Measurements from ENCODE around the gene ACAP3.

Gene ACAP3

DNA sequence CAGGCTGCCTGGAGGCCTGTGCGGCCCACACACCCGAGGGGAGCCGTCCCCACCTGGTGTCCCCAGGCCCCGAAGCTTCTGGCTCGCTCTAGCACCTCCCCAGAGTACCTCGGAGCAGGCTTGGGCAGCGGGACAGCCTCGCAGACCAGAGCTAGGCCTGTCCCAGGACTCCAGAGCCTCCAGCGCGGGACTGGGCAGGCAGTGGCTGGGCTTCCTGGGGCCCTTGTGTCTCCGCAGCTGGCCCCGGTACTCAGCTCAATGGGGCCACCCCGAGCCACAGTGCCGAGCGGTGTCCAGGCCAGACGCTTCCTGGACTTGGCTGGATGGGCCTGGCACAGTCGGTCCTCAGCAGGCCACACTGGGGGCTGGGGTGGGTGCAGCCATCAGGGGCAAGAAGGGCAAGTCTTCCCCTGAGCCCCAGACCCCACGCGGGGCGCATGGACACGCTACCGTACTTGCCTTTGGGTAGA lies 22.6 kb downstream of the ACAP3 start:
- no peak for DNase-seq (ENCODE audit: low read depth)

GRCh38 chr1:1284221-1285101 lies 23.3 kb downstream of the ACAP3 start:
- DNase-seq (ENCODE audit: low read depth) = no peak

DNA sequence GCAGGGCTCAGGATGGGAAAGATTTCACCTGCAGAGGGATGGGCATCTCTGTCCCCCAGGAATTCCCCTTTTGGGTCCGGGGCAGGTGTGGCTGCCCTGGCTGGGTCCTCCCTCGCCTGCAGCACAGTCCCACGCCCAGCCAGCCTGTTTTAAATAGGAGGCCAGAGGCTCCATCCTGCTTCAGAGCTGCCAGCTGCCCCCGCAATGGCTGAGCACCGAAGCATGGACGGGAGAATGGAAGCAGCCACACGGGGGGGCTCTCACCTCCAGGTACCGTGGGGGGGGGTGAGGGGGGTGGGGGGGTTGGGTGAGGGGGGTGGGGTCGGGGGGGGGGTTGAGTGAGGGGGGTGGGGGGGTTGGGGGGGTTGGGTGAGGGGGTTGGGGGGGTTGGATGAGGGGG lies 23.9 kb downstream of the ACAP3 start:
- DNase-seq (ENCODE audit: low read depth) = no peak

- DNase-seq (ENCODE audit: low read depth) = no peak
Measured at GRCh38 chr1:1282998-1283397, 24.7 kb downstream of the ACAP3 start.

GRCh38 chr1:1281533-1282321 lies 26.0 kb downstream of the ACAP3 start:
- DNase-seq (ENCODE audit: low read depth) = no peak

- no peak for DNase-seq (ENCODE audit: low read depth)
Measured at GRCh38 chr1:1280782-1281481, 26.8 kb downstream of the ACAP3 start.

DNA sequence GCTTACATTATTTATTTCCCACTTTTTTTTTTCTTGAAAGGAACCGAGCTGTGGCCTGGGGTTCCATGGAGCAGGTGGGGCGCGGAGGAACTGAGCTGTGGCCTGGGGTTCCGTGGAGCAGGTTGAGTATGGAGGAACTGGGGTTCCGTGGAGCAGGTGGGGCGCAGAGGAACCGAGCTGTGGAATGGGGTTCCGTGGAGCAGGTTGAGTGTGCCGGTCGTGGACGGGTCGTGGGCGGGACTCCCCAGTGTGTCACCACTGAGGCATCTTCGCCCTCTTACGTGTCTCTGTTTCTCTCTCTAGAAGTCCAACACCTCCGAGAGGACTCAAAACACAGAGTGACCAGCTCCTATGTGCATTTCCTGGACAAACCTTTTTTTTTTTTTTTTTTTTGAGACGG lies 28.7 kb downstream of the ACAP3 start:
- no peak for DNase-seq (ENCODE audit: low read depth)

DNA sequence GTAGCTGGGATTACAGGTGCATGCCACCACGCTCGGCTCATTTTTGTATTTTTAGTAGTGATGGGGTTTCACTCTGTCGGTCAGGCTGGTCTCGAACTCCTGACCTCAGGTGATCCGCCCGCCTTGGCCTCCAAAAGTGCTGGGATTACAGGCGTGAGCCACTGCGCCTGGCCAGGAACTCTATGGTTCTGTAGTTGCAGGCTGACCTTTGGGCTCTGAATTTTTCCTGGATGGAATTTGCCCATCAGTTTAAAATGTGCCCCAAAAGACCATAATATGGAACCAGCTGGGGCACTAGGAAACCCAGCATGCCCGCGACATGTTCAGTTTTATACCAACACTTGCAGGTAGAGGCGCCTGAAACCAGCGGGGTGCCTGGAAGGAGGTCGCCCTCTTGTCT lies 29.1 kb downstream of the ACAP3 start:
- no peak for DNase-seq (ENCODE audit: low read depth)

- no peak for DNase-seq (ENCODE audit: low read depth)
Measured at GRCh38 chr1:1275836-1276235, 31.9 kb downstream of the ACAP3 start.

DNA sequence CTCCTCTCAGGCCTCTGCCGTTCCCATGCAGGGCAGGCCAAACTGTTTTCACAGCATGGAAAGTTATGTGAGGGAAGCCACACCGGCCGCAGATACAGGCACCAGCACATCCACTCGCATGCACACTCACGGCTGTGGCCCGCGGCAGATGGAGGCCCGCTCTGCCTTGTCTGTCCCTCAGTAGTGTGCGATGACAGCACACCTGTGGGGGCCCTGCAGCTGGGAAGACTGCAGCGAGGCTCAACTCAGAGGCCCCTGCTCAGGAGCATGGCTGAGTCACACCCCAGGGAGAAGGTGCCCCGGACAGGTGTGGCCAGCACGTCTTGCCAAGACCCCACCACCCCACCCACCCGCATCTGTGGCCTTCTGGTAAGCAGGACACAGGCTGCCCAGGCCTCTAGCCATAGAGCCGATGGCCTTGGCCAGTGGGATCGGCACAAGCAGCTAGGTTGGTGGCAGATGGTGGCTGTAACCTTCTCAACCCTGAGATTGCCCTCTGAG lies 32.7 kb downstream of the ACAP3 start:
- no peak for DNase-seq (ENCODE audit: low read depth)

DNA sequence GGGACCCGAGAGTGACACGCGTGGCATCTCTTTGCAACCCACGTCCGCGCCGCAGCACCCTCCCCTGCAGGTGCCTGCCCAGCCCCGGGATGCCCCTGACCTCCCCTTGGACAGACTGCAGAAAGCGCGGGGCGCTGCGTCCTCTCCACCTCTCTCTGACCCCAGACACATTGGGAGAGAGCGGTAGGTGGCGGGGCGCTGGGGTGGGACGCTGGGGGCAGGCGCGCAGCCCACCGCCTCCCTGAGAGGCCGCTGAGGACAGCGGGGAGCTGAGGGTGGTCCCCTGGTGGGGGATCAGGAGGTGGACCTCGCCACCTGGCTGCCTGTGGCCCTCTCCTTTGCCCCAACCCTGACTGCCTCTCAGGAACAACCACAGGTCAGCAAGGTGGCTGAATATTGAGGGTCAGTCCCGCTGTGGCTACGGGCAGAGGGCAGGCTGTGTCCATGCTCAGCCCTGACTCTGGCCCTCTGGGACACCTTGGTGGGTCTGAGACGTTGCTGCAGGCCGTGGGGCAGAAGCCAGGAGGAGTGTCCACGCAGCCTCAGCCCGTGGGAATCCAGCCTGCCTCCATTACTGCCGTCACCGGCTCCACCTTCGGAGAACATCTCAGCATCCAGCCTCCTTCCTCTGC lies 33.3 kb downstream of the ACAP3 start:
- no peak for DNase-seq (ENCODE audit: low read depth)

DNA sequence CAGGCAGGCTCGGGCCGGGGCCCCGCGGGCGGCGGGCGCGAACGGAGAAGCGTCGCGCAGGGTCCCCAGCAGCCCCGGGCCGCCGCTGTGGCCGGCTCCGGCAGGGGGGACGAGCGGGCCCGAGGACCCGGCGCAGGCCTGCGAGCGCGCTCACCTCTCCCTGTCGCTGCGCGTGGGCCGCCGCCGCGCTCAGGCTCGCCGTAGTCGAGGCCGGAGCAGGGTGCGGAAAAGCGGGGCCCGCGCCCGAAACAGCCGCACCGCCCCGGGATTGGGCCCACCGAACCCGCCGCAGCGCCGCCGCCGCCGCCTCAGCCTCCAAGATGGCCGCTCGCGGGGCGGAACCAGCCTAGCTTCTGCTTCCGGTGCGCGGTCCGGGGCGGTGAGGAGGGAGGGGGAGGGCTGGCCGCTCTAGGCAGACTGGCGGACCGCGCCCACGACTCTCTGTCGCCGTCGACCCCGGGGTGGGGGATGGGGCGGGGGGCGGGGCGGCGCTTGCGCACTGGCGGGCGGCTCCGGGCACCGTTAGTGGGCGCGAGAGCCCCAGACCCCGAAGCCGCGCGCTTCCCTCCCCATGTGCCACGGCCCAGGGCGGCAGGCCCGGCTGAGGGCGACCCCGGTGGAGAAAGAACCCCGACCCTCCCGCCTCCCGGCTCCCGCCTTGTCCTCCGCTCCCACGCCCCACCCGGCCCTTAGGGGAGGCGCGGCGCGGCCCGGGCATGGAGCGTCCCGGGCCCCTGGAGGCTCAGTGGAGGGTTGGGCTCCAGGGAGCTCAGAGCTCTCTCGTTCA lies 34.0 kb downstream of the ACAP3 start, which contains the start of gene UBE2J2:
Gene UBE2J2 (minus strand): TSS at position 343 of the 787 bp plus-strand sequence. CDS start 5,862 bp downstream, outside the sequence.
- peak; percentile 85 for DNase-seq (ENCODE audit: low read depth)

DNA sequence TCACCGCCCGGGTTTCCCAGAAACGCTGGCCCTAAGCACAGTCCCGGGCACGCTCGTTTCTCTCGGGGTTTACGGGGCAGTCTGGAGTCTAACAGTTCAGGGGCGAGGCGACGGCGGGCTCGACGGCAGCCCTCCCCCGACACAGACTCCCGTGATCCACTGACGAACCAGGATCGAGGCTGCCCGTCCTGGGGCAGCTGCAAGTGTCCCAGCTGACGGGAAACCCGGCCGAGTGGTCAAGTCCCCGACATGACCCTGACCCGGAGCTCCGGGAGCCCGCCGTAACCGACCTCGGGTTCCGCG lies 34.6 kb downstream of the ACAP3 start:
- DNase-seq (ENCODE audit: low read depth) = no peak

- no peak for DNase-seq (ENCODE audit: low read depth)
Measured at GRCh38 chr1:1272341-1273208, 35.2 kb downstream of the ACAP3 start.

DNA sequence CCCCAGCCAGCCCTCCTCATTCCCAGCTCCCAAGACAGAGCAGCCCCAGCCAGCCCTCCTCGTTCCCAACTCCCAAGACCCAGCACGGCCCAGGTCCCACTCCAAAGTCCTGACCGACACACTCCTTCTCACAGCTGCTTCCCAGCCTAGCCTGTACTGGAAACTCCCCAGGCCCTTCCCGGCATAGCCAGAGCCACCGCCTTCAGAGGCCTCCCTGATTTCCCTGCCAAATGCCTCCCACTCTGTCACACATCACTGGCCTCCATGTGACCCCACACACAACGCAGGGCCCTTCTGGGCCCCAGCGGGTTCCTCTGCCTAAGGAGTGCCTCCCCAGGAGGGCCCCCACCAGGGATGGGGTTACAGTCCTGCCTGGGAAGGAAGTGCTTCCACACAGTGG lies 36.9 kb downstream of the ACAP3 start:
- DNase-seq (ENCODE audit: low read depth) = no peak

DNA sequence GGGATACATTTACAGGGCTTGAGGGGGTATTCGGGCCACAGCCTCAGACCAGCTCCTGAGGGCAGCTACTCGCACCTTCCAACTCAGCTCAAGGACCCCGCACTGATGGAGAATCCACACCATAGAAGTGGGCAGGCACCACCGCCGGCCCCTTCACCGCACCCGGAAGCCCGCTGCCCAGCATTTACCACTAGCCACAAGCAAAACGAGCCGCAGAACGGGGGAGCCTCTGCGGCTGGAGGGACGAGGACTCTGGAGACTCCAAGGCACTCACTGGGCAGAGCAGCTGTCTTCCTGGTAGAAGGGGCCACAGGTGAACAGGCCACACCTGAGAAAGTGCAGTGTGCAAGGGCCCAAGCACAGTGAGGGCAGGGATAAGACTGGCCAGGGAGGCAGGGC lies 39.4 kb downstream of the ACAP3 start:
- DNase-seq (ENCODE audit: low read depth) = no peak

- DNase-seq (ENCODE audit: low read depth) = no peak
Measured at GRCh38 chr1:1267488-1268283, 40.0 kb downstream of the ACAP3 start.

DNA sequence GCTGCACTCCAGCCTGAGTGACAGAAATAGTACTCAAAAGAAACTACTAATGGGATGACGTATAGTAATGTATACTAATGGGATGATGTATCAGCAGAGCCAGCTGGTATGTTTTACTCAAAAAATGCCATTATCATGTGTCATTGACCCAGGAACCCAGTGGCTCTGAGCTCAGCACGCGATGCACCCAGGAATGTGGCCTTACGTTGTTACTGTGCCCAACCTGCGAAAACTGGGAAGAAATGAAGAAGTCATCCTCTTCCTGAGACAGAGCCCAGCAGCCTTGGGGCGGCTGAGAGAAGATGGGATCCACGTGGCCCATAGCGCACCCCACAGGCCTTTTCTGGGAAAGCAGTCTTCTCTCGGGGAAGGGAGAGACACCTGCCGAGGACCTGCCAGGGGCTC lies 42.9 kb downstream of the ACAP3 start:
- no peak for DNase-seq (ENCODE audit: low read depth)

- no peak for DNase-seq (ENCODE audit: low read depth)
Measured at GRCh38 chr1:1264026-1264425, 43.7 kb downstream of the ACAP3 start.

Measured in stimulated activated CD8-positive, alpha-beta memory T cell treated with anti-CD3 and anti-CD28 coated beads, Interleukin-15, amount 100 ng/mL, for 24 hours (primary cell).